Pancreas (tissue), 10 donors: ENCODE results near the gene SQSTM1. TPM values are rescaled to one million over a fixed set of nuclear protein-coding genes. Genes with fewer than 3 reads are reported as not detected.

Experiments
- ATAC-seq, 4 donors: fragments of 200-7000 bp; cut with Tn5 transposase; one replicate each; pipeline versions ENCODE4 v1.8.0 to v1.9.1; 2020; ENCODE audit warnings: mild to moderate bottlenecking in 4 of 4, moderate library complexity in 4 of 4
- DNase-seq, 6 donors: peaks; one replicate each; pipeline ENCODE4 v3.0.0-alpha.2; 2020
- FAIRE-seq: peaks from 2 replicates; lab custom pipeline; 2012; peaks lifted over from hg19 to GRCh38; lab: Jason Lieb, UNC
- H3K27ac ChIP-seq, 4 donors: fragments of 200-600 bp; sonication (generic); 1 replicate in 3 of 4; 2 replicates in 1 of 4; pipeline versions ENCODE4 v1.5.0 to v1.8.0; 2020
- H3K27me3 ChIP-seq, 4 donors: fragments of 200-600 bp; one replicate each; pipeline ENCODE4 v1.8.0; 2021
- H3K36me3 ChIP-seq, 3 donors: fragments of 200-600 bp; sonication (generic) in 1 of 3; one replicate each; pipeline versions ENCODE4 v1.5.0 to v1.8.0; 2020 to 2021
- H3K4me1 ChIP-seq, 3 donors: fragments of 200-600 bp; one replicate each; pipeline ENCODE4 v1.8.0; 2021
- H3K4me3 ChIP-seq, 4 donors: fragments of 200-600 bp; sonication (generic) in 2 of 4; one replicate each; pipeline versions ENCODE4 v1.5.0 to v1.8.0; 2020 to 2021
- H3K9me3 ChIP-seq, 4 donors: fragments of 200-600 bp; one replicate each; pipeline ENCODE4 v1.8.0; 2021
- WGBS, 2 donors: extraction: QIAGEN DNeasy Blood & Tissue Kit; methylation state at CpG; one replicate each; pipeline ENCODE4 v1.1.7; 2013; 5-methylcytosine and 5-hydroxymethylcytosine counted together
- intact Hi-C, 3 donors: fragments of 100-400 bp; cut with DNase I; formaldehyde crosslinking; loops; one replicate each; pipeline versions ENCODE4 v1.11.1 to v1.14.2; 2022
- polyA plus RNA-seq, 2 donors: library from polyadenylated mRNA; stranded (reverse); fragments of 200-250 nt; gene quantifications; one replicate each; pipeline ENCODE4 v1.2.3, GENCODE V29; 2013
- total RNA-seq, 6 donors: library from RNA; stranded (reverse); fragmentation: NEBNext Ultra II Directional in 4 of 6; extraction: Animal tissue kit (Norgen Biotek cat#: 25700) in 4 of 6; gene quantifications; one replicate each; pipeline versions ENCODE4 v1.2.1 to v1.2.4, GENCODE V29; 2021 to 2023
- TF ChIP-seq, protein P1 (sequence below), 4 donors: fragments of 200-600 bp; sonication (generic) in 3 of 4; IDR thresholded peaks; one replicate each; pipeline versions ENCODE4 v1.5.0 to v1.8.0; 2021; ENCODE audit warnings: antibody characterized with exemption in 4 of 4
- donor health status: healthy with polysubstance abuse.
- donor health status: DM: no; HTN: no; CAD: no; lungs with moderate emphysema.
- donor health status: DM: no; HTN: no; CAD: no.
- donor health status: control.
- donor health status: control.
- donor health status: Bipolar disorder and iron deficiency.
- donor health status: DM: yes; HTN: yes; CAD: no.
- donor health status: DM: no; HTN: no; CAD: no.
- donor health status: DM: no; HTN: no; CAD: no.
- donor health status: DM: yes; HTN: yes; CAD: no.

Gene SQSTM1
- total and polyA plus RNA-seq, 8 donors = 125 to 261 (median 200) TPM

DNA sequence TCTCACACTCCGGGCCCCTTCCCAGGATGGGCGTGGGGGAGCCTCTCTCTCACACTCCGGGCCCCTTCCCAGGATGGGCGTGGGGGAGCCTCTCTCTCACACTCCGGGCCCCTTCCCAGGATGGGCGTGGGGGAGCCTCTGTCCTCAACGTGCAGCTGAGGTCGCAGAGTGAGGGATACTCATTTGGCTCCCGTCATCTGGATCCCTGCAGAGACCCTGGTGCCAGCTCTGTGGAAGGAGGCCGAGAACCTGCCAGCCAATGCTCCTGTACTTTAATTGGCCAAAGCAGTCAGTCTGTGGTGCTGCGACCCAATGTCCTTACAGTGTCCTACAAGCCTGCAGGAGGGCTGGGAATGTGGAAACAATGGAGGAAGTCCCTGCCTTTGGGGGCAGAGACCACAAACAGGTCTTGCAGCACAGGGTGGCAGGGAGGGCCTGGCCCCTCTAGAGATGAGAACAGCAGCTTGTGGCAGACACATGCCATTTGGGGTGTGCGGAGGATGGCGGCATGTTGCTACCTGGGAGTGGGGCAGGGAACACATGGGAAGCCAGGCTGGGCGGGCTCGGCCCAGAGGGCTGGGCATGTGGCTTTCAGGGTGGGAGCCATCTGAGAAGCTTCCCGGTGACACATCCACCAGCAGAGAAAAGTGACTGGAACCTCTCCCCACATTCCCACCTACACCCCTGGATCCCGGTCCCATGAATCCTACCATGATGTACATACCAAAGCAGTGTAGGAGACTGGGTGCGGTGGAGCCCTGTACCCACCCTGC, 51.5 kb downstream of the SQSTM1 start:
- FAIRE-seq = no peak
- TF ChIP-seq, protein P1, sequence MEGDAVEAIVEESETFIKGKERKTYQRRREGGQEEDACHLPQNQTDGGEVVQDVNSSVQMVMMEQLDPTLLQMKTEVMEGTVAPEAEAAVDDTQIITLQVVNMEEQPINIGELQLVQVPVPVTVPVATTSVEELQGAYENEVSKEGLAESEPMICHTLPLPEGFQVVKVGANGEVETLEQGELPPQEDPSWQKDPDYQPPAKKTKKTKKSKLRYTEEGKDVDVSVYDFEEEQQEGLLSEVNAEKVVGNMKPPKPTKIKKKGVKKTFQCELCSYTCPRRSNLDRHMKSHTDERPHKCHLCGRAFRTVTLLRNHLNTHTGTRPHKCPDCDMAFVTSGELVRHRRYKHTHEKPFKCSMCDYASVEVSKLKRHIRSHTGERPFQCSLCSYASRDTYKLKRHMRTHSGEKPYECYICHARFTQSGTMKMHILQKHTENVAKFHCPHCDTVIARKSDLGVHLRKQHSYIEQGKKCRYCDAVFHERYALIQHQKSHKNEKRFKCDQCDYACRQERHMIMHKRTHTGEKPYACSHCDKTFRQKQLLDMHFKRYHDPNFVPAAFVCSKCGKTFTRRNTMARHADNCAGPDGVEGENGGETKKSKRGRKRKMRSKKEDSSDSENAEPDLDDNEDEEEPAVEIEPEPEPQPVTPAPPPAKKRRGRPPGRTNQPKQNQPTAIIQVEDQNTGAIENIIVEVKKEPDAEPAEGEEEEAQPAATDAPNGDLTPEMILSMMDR (IDR thresholded peaks at IDR 0.05) = no peak
- Histone ChIP-seq H3K4me3 (no peak overlapping the region), H3K36me3 (peaks cover 5 to 38% (median 20%) of the 10 kb centered on the region in 3 donors), H3K27ac (no peak overlapping the region), H3K9me3 (no peaks in the 10 kb centered on the region), H3K4me1 (no peaks in the 10 kb centered on the region), H3K27me3 (no peaks in the 10 kb centered on the region)
- 94 to 95% methylated on average over 13 to 16 of the region's 18 CpGs for WGBS, 2 donors
- intact Hi-C loops = no loop called here
- no peak for ATAC-seq
- peak in 1 of 6 donors; percentile 49 for DNase-seq

DNA sequence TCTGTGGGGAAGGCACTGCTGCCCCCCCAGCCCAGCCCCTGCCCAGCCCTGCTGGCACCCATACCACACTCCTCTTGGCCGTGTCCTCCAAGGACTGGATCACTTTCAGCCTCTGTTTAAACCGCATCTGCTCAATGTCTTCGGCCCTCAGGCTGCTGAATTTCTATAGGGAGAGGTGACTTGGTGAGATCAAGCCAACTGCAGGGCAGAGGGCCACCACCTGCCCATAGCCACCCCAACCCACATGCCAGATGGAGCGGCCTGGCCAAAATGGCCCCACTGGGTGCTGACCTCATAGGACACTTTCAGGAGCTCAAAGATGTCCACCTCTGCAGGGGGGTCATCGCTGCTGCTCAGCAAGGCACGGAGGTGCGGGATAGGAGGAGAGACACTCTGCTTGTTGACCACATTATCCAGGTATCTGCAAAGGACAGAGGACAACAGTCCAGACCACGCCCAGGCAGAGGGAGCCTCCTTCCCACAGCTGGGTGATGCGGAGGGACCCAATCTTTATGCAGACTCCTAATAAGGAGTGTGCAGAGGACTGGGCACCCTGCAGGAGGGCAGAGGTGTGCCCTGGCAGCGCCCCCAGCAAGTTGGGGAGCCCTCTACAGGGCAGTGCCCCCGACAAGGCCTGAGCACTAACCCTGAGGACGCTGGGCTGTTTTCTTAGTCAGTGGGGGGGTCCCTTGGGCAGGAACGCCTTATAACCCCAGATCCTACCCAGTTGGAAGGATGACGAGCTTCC, 52.3 kb downstream of the SQSTM1 start:
- H3K4me3 ChIP-seq = no peak overlapping the region
- no peak overlapping the region for H3K27ac ChIP-seq
- no peak for FAIRE-seq
- H3K27me3 ChIP-seq = no peaks in the 10 kb centered on the region
- H3K36me3 ChIP-seq = peaks cover 5 to 41% (median 20%) of the 10 kb centered on the region in 3 donors
- no peaks in the 10 kb centered on the region for H3K4me1 ChIP-seq
- H3K9me3 ChIP-seq = no peaks in the 10 kb centered on the region
- WGBS, 2 donors = 89 to 93% methylated on average over 14 of the region's 14 CpGs
- peak in 1 of 6 donors; percentile 44 for DNase-seq
- TF ChIP-seq, protein P1 (IDR thresholded peaks at IDR 0.05) = no peak
- ATAC-seq = no peak
- intact Hi-C loops = no loop called here

DNA sequence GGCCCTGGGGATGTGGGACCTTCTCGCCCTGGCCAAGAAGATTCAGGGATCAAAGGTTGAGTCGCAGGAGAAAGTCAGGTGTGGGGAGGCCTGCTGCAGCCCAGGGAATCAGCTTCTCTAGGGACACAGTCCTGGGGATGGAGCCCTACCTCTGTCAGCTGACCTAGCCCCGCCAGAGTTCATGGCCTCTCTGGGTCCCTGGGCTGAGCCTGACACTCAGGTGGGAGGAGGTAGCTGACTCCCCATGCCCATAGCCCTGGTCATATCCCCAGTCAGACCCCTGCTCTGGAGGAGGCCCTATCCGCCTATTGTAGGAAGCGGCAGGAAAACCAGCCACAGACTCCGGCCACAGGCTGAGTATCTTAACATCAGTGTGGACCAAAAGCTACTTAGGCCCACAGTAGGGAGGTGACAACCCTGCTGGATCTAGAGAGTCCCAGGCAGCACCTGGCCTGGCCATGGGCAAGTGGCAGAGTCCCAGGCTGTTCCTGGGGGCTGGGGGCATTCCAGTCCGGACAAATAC, 52.9 kb downstream of the SQSTM1 start:
- no peaks in the 10 kb centered on the region for H3K9me3 ChIP-seq
- TF ChIP-seq, protein P1 (IDR thresholded peaks at IDR 0.05) = no peak
- 94 to 99% methylated on average over 7 of the region's 7 CpGs for WGBS, 2 donors
- H3K27ac ChIP-seq = no peak overlapping the region
- intact Hi-C loops = no loop called here
- ATAC-seq (no peak), FAIRE-seq (no peak), DNase-seq (no peak)
- H3K4me3 ChIP-seq = no peak overlapping the region
- peaks cover 5 to 43% (median 20%) of the 10 kb centered on the region in 3 donors for H3K36me3 ChIP-seq
- no peaks in the 10 kb centered on the region for H3K27me3 ChIP-seq
- no peaks in the 10 kb centered on the region for H3K4me1 ChIP-seq

DNA sequence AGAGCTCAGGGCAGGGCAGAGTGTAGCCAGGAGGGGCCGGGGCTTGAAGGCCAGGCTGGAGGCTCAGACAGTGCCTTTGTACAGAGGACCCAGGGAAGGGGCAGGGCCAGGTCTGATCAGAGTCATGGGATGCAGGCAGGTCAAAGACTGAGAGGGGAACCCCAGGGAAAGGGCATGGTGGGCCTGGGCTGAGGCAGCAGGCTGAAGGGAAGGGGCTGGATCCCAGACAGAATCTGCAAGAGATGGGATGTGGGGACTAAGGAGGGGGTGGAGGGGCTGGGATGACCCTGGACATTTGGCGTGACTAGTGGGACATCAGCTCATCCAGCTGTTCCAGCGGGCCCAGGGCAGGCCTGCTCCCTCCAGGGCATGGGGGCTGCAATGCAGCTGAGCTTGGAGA, 53.4 kb downstream of the SQSTM1 start:
- H3K4me1 ChIP-seq = no peaks in the 10 kb centered on the region
- H3K27ac ChIP-seq = no peak overlapping the region
- 92 to 99% methylated on average over 3 of the region's 3 CpGs for WGBS, 2 donors
- FAIRE-seq (no peak), DNase-seq (no peak), ATAC-seq (no peak)
- H3K4me3 ChIP-seq = no peak overlapping the region
- peaks cover 5 to 43% (median 20%) of the 10 kb centered on the region in 3 donors for H3K36me3 ChIP-seq
- intact Hi-C loops = no loop called here
- TF ChIP-seq, protein P1 (IDR thresholded peaks at IDR 0.05) = no peak
- H3K9me3 ChIP-seq = no peaks in the 10 kb centered on the region
- H3K27me3 ChIP-seq = no peaks in the 10 kb centered on the region
